ENCODE data around the gene EPB41.

DNA sequence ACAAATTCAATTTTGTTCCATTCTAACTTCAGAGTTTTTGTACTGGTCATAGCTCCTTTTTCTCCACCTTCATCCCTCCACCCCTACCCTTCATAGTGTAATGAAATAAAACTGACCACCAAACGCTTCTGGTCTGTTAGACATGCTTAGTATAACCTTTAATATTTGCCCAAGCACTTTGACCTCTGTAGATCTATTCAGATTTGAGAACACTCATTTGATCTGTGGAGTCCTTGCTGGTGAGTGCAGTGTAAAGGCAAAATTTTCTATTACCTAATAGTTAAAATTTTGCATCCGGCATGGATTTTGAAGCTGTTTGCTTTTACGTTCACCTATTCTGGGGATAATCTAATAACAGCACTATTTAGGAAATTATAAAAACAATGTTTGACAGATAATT is 168.2 kb downstream of the EPB41 start:
- TF ChIP-seq, protein P1, sequence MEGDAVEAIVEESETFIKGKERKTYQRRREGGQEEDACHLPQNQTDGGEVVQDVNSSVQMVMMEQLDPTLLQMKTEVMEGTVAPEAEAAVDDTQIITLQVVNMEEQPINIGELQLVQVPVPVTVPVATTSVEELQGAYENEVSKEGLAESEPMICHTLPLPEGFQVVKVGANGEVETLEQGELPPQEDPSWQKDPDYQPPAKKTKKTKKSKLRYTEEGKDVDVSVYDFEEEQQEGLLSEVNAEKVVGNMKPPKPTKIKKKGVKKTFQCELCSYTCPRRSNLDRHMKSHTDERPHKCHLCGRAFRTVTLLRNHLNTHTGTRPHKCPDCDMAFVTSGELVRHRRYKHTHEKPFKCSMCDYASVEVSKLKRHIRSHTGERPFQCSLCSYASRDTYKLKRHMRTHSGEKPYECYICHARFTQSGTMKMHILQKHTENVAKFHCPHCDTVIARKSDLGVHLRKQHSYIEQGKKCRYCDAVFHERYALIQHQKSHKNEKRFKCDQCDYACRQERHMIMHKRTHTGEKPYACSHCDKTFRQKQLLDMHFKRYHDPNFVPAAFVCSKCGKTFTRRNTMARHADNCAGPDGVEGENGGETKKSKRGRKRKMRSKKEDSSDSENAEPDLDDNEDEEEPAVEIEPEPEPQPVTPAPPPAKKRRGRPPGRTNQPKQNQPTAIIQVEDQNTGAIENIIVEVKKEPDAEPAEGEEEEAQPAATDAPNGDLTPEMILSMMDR (IDR thresholded peaks at IDR 0.05), result no peak
- TF ChIP-seq MAZ (IDR thresholded peaks at IDR 0.05; ENCODE audit: borderline replicate concordance, low read depth, low read length), result no peak
- no peak for TF ChIP-seq CBX8 (IDR thresholded peaks at IDR 0.05)
- no peak for TF ChIP-seq FOSL2 (IDR thresholded peaks at IDR 0.05)
- no peak for TF ChIP-seq FOSL2 (CRISPR knock-in tag; IDR thresholded peaks at IDR 0.05)
- TF ChIP-seq POLR2A (IDR thresholded peaks at IDR 0.05; ENCODE audit: low read length), result no peak
- TF ChIP-seq, protein P2, sequence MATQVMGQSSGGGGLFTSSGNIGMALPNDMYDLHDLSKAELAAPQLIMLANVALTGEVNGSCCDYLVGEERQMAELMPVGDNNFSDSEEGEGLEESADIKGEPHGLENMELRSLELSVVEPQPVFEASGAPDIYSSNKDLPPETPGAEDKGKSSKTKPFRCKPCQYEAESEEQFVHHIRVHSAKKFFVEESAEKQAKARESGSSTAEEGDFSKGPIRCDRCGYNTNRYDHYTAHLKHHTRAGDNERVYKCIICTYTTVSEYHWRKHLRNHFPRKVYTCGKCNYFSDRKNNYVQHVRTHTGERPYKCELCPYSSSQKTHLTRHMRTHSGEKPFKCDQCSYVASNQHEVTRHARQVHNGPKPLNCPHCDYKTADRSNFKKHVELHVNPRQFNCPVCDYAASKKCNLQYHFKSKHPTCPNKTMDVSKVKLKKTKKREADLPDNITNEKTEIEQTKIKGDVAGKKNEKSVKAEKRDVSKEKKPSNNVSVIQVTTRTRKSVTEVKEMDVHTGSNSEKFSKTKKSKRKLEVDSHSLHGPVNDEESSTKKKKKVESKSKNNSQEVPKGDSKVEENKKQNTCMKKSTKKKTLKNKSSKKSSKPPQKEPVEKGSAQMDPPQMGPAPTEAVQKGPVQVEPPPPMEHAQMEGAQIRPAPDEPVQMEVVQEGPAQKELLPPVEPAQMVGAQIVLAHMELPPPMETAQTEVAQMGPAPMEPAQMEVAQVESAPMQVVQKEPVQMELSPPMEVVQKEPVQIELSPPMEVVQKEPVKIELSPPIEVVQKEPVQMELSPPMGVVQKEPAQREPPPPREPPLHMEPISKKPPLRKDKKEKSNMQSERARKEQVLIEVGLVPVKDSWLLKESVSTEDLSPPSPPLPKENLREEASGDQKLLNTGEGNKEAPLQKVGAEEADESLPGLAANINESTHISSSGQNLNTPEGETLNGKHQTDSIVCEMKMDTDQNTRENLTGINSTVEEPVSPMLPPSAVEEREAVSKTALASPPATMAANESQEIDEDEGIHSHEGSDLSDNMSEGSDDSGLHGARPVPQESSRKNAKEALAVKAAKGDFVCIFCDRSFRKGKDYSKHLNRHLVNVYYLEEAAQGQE (IDR thresholded peaks at IDR 0.05), result no peak
- no peak for TF ChIP-seq JUN (IDR thresholded peaks at IDR 0.05)
- TF ChIP-seq, protein P3, sequence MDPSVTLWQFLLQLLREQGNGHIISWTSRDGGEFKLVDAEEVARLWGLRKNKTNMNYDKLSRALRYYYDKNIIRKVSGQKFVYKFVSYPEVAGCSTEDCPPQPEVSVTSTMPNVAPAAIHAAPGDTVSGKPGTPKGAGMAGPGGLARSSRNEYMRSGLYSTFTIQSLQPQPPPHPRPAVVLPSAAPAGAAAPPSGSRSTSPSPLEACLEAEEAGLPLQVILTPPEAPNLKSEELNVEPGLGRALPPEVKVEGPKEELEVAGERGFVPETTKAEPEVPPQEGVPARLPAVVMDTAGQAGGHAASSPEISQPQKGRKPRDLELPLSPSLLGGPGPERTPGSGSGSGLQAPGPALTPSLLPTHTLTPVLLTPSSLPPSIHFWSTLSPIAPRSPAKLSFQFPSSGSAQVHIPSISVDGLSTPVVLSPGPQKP (IDR thresholded peaks at IDR 0.05; ENCODE audit: low read depth, low read length), result no peak
- TF ChIP-seq, protein P4, sequence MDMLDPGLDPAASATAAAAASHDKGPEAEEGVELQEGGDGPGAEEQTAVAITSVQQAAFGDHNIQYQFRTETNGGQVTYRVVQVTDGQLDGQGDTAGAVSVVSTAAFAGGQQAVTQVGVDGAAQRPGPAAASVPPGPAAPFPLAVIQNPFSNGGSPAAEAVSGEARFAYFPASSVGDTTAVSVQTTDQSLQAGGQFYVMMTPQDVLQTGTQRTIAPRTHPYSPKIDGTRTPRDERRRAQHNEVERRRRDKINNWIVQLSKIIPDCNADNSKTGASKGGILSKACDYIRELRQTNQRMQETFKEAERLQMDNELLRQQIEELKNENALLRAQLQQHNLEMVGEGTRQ (IDR thresholded peaks at IDR 0.05), result no peak
- no peak for TF ChIP-seq EP300 (IDR thresholded peaks at IDR 0.05)

Measured in A549 (cell line).